Transverse colon (tissue), 4 donors: Measurements from ENCODE around the gene IGFLR1. TPM values are rescaled to one million over a fixed set of nuclear protein-coding genes. Genes with fewer than 3 reads are reported as not detected.

ENCODE experiments used
- DNase-seq: peaks from one replicate; pipeline ENCODE4 v3.0.0-alpha.2; 2019
- H3K27ac ChIP-seq, 4 donors: fragments of 200-600 bp; sonication (generic); 2 replicates each; pipeline ENCODE4 v1.5.1; 2016 to 2018; ENCODE audit warnings: inconsistent platforms in 4 of 4
- H3K27me3 ChIP-seq: fragments of 200-600 bp; sonication (generic); 2 replicates; pipeline ENCODE4 v1.5.1; 2017; ENCODE audit warnings: inconsistent platforms
- H3K36me3 ChIP-seq, 4 donors: fragments of 200-600 bp; sonication (generic); 2 replicates each; pipeline ENCODE4 v1.5.1; 2017 to 2019; ENCODE audit warnings: inconsistent platforms in 4 of 4
- H3K4me1 ChIP-seq, 4 donors: fragments of 200-600 bp; sonication (generic); 2 replicates each; pipeline ENCODE4 v1.5.1; 2017 to 2020; ENCODE audit warnings: inconsistent platforms in 4 of 4
- H3K4me3 ChIP-seq, 4 donors: fragments of 200-600 bp; sonication (generic); 1 replicate in 1 of 4; 2 replicates in 3 of 4; pipeline versions ENCODE4 v1.5.1 to v1.6.1; 2017 to 2019; ENCODE audit warnings: inconsistent platforms in 4 of 4
- H3K9me3 ChIP-seq, 2 donors: fragments of 200-600 bp; sonication (generic); 2 replicates each; pipeline ENCODE4 v1.5.1; 2017 to 2019; ENCODE audit warnings: inconsistent platforms in 2 of 2
- EP300 ChIP-seq: sonication (generic); formaldehyde crosslinking; IDR thresholded peaks from one replicate; pipeline ENCODE4 v1.6.1; 2017; ENCODE audit warnings: antibody characterized with exemption, low read depth
- POLR2A ChIP-seq: fragments of 450-650 bp; IDR thresholded peaks from one replicate; pipeline ENCODE4 v1.6.1; 2016; ENCODE audit warnings: antibody characterized with exemption, mild to moderate bottlenecking, moderate library complexity
- POLR2AphosphoS5 ChIP-seq, 3 donors: sonication (generic); formaldehyde crosslinking; IDR thresholded peaks; one replicate each; pipeline ENCODE4 v1.6.1; 2016; ENCODE audit warnings: antibody characterized with exemption in 3 of 3
- WGBS, 2 donors: methylation state at CpG; one replicate each; pipeline ENCODE4 v1.1.5; 2018; ENCODE audit warnings: low coverage in 1 of 2; 5-methylcytosine and 5-hydroxymethylcytosine counted together
- in situ Hi-C, 4 donors: fragments of 200-750 bp; cut with MboI; loops; one replicate each; pipeline versions ENCODE4 v1.15.0 to v1.15.1; 2017; ENCODE audit warnings: low sequenced_read_pairs in 3 of 4, low pct_ligation_motif_present in 1 of 4, low pct_unique_long_range_greater_than_20kb in 1 of 4
- intact Hi-C: fragments of 100-400 bp; cut with DNase I; formaldehyde crosslinking; loops from one replicate; pipeline ENCODE4 v1.15.1; 2023; ENCODE audit warnings: low total_unique reads
- total RNA-seq, 4 donors: library from RNA; depleted of rRNA; stranded (reverse); fragments of >200 nt; gene quantifications; one replicate each; pipeline ENCODE4 v1.1.0, GENCODE V29; 2016
- TF ChIP-seq, protein P1 (sequence below), 5 experiments: fragments of 200-600 bp in 3 of 5; fragments of 450-650 bp in 2 of 5; sonication (generic) in 3 of 5; IDR thresholded peaks; 1 replicate in 2 of 5; 2 replicates in 3 of 5; pipeline ENCODE4 v1.5.1; 2016 to 2017; ENCODE audit warnings: antibody characterized with exemption in 5 of 5, inconsistent platforms in 3 of 5, mild to moderate bottlenecking in 2 of 5, moderate library complexity in 1 of 5

Gene IGFLR1
- total RNA-seq, 4 donors from 2014 or later, result 0.40 to 7.3 (median 6.0) TPM

- intact Hi-C loops (loop anchor here (10.0 kb wide), 1 partner anchor 189 kb away; the partner anchor contains the start of gene LRFN3), in situ Hi-C loops (no loop called here)
- Histone ChIP-seq H3K27me3 (no peaks in the 10 kb centered on the region), H3K4me3 (peak within 1 kb of the TSS; percentile 68 to 98 (median 80)), H3K4me1 (peaks cover 21 to 45% (median 36%) of the 10 kb centered on the region in 4 donors), H3K27ac (peak within 1 kb of the TSS; percentile 97 to 100 (median 100)), H3K9me3 (no peaks in the 10 kb centered on the region), H3K36me3 (no peaks in the 10 kb centered on the region)
- 1 to 18% methylated on average over 2 to 36 of the region's 40 CpGs for WGBS, 2 donors
- DNase-seq, result peak; percentile 97
- peak; percentile 61 for TF ChIP-seq POLR2A
- TF ChIP-seq, protein P1, sequence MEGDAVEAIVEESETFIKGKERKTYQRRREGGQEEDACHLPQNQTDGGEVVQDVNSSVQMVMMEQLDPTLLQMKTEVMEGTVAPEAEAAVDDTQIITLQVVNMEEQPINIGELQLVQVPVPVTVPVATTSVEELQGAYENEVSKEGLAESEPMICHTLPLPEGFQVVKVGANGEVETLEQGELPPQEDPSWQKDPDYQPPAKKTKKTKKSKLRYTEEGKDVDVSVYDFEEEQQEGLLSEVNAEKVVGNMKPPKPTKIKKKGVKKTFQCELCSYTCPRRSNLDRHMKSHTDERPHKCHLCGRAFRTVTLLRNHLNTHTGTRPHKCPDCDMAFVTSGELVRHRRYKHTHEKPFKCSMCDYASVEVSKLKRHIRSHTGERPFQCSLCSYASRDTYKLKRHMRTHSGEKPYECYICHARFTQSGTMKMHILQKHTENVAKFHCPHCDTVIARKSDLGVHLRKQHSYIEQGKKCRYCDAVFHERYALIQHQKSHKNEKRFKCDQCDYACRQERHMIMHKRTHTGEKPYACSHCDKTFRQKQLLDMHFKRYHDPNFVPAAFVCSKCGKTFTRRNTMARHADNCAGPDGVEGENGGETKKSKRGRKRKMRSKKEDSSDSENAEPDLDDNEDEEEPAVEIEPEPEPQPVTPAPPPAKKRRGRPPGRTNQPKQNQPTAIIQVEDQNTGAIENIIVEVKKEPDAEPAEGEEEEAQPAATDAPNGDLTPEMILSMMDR (IDR thresholded peaks at IDR 0.05), result peak in 1 of 5 experiments; percentile 13
- TF ChIP-seq POLR2AphosphoS5 (IDR thresholded peaks at IDR 0.05), result peak; percentile 20 to 78 (median 74)
- TF ChIP-seq EP300, result no peak
These were observed 3.3 kb upstream of the IGFLR1 start, which contains the start of the genes PSENEN and U2AF1L4 for GRCh38 chr19:35745328-35746086. Gene PSENEN, plus strand, starts transcription at chr19:35745651. Its CDS starts 280 bp downstream, at chr19:35745931. Gene U2AF1L4, minus strand, starts transcription at chr19:35745418. Its CDS starts 27 bp downstream, at chr19:35745391.

GRCh38 chr19:35744430-35745327 lies 2.4 kb upstream of the IGFLR1 start:
- no peaks in the 10 kb centered on the region for H3K36me3 ChIP-seq
- TF ChIP-seq, protein P1 (IDR thresholded peaks at IDR 0.05), result peak in 3 of 5 experiments; percentile 27 to 41 (median 37)
- TF ChIP-seq EP300, result no peak
- H3K4me1 ChIP-seq, result peaks cover 24 to 44% (median 39%) of the 10 kb centered on the region in 4 donors
- peak overlapping the region; percentile 68 to 98 (median 80) for H3K4me3 ChIP-seq
- WGBS, 2 donors, result 1 to 11% methylated on average over 18 to 38 of the region's 41 CpGs
- intact Hi-C loops (loop anchor here (10.0 kb wide), 1 partner anchor 190 kb away; the partner anchor contains the start of gene LRFN3), in situ Hi-C loops (no loop called here)
- no peaks in the 10 kb centered on the region for H3K9me3 ChIP-seq
- H3K27ac ChIP-seq, result peak overlapping the region; percentile 97 to 100 (median 100)
- DNase-seq, result peak; percentile 97
- no peaks in the 10 kb centered on the region for H3K27me3 ChIP-seq

GRCh38 chr19:35743640-35744429 lies 1.6 kb upstream of the IGFLR1 start:
- intact Hi-C loops, result loop anchor here (10.0 kb wide), 1 partner anchor 191 kb away; the partner anchor contains the start of gene LRFN3
- Histone ChIP-seq H3K36me3 (no peaks in the 10 kb centered on the region), H3K4me1 (peaks cover 18 to 39% (median 33%) of the 10 kb centered on the region in 4 donors), H3K27ac (peak overlapping the region; percentile 97 to 100 (median 100)), H3K9me3 (no peaks in the 10 kb centered on the region), H3K27me3 (no peaks in the 10 kb centered on the region), H3K4me3 (peak overlapping the region in 1 of 4 donors; percentile 77)
- TF ChIP-seq EP300 (no peak), POLR2A (no peak), POLR2AphosphoS5 (IDR thresholded peaks at IDR 0.05) (no peak)
- TF ChIP-seq, protein P1 (IDR thresholded peaks at IDR 0.05), result no peak
- in situ Hi-C loops, result no loop called here
- WGBS, 2 donors, result 92% methylated on average over 19 of the region's 19 CpGs; no CpG with 5 or more reads in 1 of the 2 donors
- DNase-seq, result no peak
